Breast epithelium (tissue), 3 donors: ENCODE measurements around the gene NXPH4.

Experiments used
- CTCF ChIP-seq, 3 donors: fragments of 450-650 bp; IDR thresholded peaks; one replicate each; pipeline ENCODE4 v1.5.1; 2016 to 2017; ENCODE audit warnings: antibody characterized with exemption in 3 of 3, mild to moderate bottlenecking in 3 of 3, moderate library complexity in 3 of 3
- POLR2AphosphoS5 ChIP-seq, 3 donors: sonication (generic); formaldehyde crosslinking; IDR thresholded peaks; one replicate each; pipeline ENCODE4 v1.6.1; 2017; ENCODE audit warnings: antibody characterized with exemption in 3 of 3

GRCh38 chr12:57216921-57217879 is 606 bp downstream of the NXPH4 start:
- TF ChIP-seq CTCF (IDR thresholded peaks at IDR 0.05) (no peak), POLR2AphosphoS5 (IDR thresholded peaks at IDR 0.05) (no peak)
